SKM-1 treated with dmso at 0.1 percent for 144 hours (cell line): ENCODE results near the gene ZNF638.

Experiments
- DNase-seq: peaks from one replicate; lab custom pipeline; 2025; ENCODE audit not compliant: unreplicated experiment; lab: John Stamatoyannopoulos, UW

ZNF638 gene

DNA sequence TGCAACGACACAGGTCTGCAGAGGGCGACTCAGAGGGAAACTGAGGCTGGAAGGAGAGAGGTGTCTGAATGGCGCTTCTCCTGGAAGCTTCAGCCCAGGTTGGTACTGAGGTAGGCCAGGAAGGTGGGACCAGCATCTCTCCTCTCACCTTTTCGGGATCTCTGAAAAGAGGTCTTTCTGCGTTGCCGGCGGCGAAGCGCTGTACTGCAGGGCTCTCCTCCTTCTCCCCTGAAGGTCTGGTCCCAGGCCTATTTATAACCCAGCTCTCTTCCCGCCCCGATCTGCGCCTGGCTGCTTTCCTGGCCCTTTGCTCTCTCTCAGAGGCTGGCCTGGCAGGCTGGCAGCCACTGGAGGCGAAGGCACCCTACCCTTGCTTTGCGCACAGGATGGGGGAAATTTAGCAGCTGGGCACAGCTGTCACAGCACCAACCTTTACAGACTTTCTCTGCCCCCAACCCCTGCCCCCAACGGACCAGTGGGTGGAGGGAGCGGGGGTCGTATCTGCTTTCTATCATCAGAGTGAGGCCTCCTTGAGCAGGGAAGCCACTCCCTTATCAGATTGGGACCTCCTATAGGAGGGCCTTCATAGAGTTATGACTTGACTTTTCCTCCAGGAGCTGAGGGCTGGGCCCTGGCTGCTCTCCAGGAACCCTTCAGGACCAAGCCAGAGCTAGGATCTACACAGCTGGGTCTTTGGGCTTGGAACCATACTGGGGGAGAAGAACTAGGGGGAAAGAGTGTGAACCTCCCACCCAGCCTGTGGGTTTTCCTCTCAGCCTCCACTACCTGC is 122.8 kb downstream of the ZNF638 start:
- no peak for DNase-seq

DNA sequence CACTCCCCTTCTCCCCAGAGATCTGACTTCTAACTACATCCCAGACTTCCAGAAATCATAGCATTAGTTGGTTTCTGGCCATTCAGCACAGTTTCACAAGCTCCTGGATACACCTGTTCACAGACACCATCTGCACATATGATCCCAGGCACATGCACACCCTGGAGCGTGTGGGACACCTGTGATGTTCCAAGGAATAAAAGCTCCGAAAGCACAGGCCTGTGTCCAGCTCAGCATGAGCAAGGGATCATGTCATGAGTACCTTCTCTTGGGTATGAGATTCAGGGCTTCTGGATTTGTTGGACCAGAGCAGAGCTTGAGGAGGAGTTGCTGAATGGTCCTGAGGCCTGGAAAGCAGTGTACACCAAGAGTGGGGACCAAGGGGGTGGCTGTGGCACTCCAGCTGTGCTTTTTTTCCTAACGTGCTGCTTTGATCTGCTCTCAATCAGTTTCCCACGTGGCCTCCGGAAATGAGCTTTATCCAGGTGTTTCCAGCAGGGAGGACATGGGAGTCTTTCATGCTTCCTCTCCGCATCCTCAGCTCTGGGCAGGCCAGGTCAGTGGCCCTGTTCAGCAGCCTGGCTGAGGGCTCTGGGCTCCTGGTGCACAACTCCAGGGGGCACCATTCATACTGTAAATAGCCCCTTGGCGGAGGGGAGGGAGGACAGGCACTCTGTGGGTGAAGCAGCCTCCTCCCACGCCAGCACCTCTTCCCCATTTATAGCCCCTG is 123.6 kb downstream of the ZNF638 start:
- peak; percentile 38 for DNase-seq

- DNase-seq: no peak
These were observed 124.4 kb downstream of the ZNF638 start for GRCh38 chr2:71455741-71456569.

- no peak for DNase-seq
These were observed 125.0 kb downstream of the ZNF638 start for GRCh38 chr2:71456617-71457016.

DNA sequence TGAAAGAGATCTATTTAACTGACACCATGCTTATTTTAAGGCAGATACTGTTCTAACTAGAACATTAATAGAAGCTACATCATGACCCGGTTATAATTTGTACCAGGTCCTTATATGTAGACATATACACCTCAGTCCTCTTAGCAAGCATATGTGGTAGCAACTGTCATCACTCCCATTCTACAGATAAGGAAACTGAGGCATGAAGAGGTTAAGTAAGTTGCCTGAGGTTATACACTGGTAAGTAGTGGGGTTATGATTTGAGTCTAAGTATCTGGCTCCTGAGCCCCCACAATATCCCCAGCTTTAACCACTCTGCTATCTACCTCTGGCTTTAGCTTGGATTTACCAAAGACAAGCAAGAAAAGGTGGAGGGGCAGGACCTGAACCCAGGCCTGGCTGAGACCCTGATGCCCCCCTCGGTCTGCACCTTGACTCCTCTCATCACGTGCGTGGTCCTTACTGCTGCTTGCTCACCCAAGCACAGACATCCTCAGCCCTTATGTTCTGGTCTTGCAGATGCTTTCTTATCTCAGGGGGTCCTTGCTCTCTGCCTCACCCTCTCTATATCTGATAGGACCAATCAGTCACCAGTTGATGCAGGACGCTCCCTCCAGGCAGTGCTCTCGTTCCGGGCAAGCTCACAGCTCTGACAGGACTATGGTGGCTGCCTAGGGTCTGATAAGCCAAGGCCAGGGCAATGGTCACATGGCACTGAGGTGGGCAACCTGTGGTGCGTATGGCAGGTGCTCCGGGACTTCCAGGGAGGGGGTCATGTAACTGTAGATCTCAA is 125.7 kb downstream of the ZNF638 start:
- no peak for DNase-seq

DNA sequence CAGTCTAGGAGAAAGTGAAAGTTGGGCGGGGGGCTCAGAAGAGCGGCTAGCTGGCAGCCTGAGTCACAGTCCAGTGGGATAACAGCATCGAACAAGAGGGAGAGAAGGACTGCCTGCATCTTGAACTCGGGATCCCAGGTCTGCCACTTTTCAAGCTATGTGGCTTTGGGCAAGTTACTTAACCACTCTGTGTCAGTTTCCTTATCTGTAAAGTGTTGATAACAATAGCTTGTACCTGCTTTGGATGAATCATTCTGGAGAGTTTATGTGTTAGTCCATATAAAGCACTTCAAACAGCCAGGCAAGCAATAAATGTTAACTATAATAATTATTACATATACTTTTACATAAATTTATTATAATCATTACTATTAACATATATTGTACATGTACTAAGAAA is 126.3 kb downstream of the ZNF638 start:
- no peak for DNase-seq

DNA sequence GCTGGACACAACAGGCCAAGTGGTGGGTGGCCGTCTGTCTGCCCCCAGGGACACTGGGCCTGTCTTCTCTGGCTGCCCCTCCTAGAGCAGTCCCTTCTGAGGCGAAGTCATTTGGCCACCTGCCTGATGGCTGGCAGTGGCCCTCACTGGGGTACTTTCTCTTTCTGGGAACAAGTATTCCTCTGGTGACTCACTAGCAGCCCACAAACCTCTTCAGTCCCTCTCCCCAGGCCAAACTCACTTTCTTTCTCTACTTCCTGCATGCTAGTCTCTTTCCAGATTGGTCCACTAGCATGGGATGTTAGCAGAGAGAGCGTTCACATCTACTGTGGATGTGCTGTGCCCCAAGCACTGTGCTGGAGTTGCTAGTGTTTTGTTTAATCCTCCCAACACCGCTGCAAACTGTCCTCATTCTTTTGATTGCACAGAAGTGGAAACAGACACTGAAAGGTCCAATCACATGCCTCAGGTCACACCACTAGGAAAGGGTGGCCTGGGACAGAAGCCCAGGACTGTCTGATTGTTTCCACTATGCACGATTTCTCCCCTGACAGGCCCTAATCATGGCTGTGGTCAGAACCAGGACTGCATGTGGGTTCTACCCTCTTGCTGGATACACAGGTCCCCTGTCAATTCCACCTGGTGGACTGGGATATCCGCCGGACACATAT is 127.0 kb downstream of the ZNF638 start:
- no peak for DNase-seq

- no peak for DNase-seq
These were observed 127.5 kb downstream of the ZNF638 start for GRCh38 chr2:71459084-71459431.

- no peak for DNase-seq
These were observed 128.5 kb downstream of the ZNF638 start for GRCh38 chr2:71460056-71460455.

- DNase-seq: no peak
These were observed 129.2 kb downstream of the ZNF638 start for GRCh38 chr2:71460595-71461303.

DNA sequence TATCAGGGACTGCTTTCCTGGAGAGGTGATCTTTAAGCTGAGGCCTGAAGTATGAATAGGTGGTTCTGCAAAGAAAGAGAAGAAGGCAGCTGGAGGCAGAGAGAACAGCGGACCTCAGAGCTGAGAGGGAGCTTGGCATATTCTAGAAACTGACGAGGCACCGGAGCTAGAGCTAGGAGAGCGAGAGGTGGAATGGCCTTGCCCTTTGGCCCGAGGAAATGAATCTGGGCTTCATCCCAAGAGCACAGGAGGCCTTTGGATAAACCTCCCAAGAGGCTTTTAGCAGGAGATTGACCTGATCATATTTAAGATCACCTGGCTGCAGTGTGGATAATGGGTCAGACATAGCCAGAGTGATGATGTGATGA is 129.7 kb downstream of the ZNF638 start:
- DNase-seq: no peak

- no peak for DNase-seq
These were observed 130.5 kb downstream of the ZNF638 start for GRCh38 chr2:71462056-71462605.

- no peak for DNase-seq
These were observed 131.2 kb downstream of the ZNF638 start for GRCh38 chr2:71462641-71463341.

DNA sequence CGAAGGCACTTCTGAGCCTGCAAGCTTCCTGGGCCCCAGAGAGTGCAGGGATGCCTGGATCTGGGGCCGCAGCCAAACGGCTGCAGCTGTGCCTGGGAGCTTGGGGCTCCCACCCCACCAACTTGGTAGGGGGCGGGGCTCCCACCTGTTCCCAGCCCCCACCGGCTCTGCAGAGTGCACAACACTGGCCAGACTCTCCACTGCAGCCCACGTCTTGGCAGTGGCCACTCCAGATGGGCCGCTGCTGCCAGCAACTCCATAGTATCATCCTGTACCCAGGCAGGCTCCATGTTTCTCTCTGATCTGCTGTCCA is 131.7 kb downstream of the ZNF638 start:
- DNase-seq: no peak

DNA sequence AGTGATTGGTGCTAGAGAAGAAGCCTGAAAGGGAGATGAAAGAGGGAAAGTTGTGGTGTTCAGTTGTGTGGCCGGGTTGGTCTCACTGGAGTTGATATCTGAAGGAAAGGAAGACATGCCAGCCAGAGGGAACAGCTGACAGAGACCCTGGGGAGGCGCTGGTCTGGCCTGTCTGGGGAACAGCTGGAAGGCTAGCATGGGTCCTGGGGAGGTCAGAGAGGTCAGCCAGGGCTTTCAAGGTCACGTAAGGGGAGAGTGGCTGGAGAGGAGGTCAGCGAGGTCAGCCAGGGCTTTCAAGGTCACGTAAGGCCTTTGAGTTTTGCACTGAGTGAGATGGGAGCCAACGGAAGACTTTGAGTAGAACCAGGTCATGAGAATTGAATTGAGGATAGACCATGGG is 132.8 kb downstream of the ZNF638 start:
- DNase-seq: no peak

DNA sequence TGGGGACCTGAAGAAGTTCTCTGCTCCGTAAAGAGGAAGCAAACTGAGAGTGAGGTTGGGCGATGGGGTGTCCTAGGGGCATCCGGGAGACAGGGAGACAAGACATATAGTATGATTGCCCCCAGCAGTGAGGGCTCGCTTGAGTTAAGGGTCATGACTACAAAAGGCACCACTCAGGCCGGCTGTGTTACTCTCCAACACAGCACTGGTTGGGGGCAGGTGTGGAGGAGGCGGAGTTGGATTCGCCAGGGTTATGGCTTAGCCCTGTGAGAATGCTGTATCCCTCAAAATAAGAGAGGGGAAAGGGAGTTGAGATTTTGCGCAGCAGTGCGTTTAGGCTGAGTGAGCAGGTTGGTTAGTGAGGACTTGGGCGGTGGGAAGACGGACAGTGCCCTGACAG is 133.8 kb downstream of the ZNF638 start:
- no peak for DNase-seq

GRCh38 chr2:71465961-71466300 is 134.3 kb downstream of the ZNF638 start:
- no peak for DNase-seq

DNA sequence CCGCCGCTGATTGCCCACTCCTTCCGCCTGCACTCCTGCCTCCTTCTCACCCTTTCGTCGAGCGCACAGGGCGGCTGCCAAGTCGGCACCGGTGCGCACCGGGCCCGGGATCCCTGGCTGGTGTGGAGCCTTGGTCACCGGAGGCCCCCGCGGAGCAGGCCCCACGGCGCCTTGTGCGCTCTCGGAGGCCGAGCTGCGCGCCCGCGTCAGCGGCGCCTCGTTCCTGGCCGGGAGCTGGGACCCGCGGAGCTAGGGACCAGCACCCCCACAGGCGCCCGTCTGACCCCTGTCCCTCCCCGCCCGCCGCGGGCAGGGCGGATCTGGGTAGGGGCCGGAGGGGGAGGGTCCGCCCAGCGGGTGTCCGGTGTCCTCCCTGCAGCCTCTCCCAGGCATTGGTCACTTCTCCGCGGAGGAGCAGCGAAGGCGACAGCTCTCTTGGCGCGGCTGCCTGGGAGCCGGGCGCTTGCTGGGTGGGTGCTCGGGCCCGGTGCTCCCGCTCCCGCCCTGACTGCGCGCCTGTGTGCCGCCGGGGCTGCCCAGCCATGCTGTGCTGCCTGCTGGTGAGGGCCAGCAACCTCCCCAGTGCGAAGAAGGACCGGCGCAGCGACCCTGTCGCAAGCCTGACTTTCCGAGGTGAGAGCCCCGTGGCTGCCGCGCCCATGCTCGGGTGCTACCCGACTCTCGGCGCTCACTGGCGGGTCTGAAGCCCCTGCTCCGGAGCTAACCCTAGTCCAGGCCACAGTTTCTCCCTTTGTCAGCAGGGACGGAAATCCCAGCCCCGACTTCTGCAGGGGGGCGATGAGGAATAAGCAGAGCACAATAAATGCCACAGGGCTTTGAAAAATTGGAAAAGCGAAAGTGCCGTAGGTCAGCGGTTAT is 135.0 kb downstream of the ZNF638 start:
- DNase-seq: no peak
